H9 (cell line): ENCODE results near the gene CELF3. TPM values are rescaled to one million over a fixed set of nuclear protein-coding genes. Genes with fewer than 3 reads are reported as not detected.
A peak's percentile ranks its signal among the peaks of the same experiment; 100 is the strongest.

ENCODE experiments used
- DNase-seq: peaks from one replicate; pipeline ENCODE4 v3.0.0-alpha.2; 2017
- H2AFZ ChIP-seq: one replicate; pipeline ENCODE4 v1.6.1; 2013; ENCODE audit warnings: mild to moderate bottlenecking, low read length, control low read depth, moderate library complexity
- H2AK5ac ChIP-seq: 2 replicates; pipeline ENCODE4 v1.6.1; 2013; ENCODE audit warnings: low read length, control low read depth, mixed read lengths; ENCODE audit not compliant: insufficient read length
- H2BK120ac ChIP-seq: one replicate; pipeline ENCODE4 v1.6.1; 2013; ENCODE audit warnings: low read depth, mild to moderate bottlenecking, low read length, control low read depth, inconsistent platforms; ENCODE audit not compliant: poor library complexity, severe bottlenecking
- H2BK12ac ChIP-seq: 2 replicates; pipeline ENCODE4 v1.6.1; 2013; ENCODE audit warnings: low read length, control low read depth, mixed read lengths, low read depth; ENCODE audit not compliant: insufficient read length
- H2BK15ac ChIP-seq: 2 replicates; pipeline ENCODE4 v1.6.1; 2013; ENCODE audit warnings: low read depth, low read length, control low read depth
- H2BK20ac ChIP-seq: one replicate; pipeline ENCODE4 v1.6.1; 2013; ENCODE audit warnings: low read depth, mild to moderate bottlenecking, low read length, control low read depth, inconsistent platforms; ENCODE audit not compliant: poor library complexity, severe bottlenecking
- H2BK5ac ChIP-seq: 2 replicates; pipeline ENCODE4 v1.6.1; 2013; ENCODE audit warnings: low read length, control low read depth, mixed read lengths; ENCODE audit not compliant: insufficient read length
- H3K14ac ChIP-seq: 2 replicates; pipeline ENCODE4 v1.6.1; 2013; ENCODE audit warnings: low read length, control low read depth; ENCODE audit not compliant: insufficient read depth
- H3K18ac ChIP-seq: 2 replicates; pipeline ENCODE4 v1.6.1; 2013; ENCODE audit warnings: low read depth, mild to moderate bottlenecking, mixed read lengths, low read length, control low read depth; ENCODE audit not compliant: insufficient read length
- H3K23ac ChIP-seq: 2 replicates; pipeline ENCODE4 v1.6.1; 2013; ENCODE audit warnings: low read length, control low read depth, mixed read lengths, low read depth; ENCODE audit not compliant: insufficient read length
- H3K23me2 ChIP-seq: 2 replicates; pipeline ENCODE4 v1.6.1; 2013; ENCODE audit warnings: low read depth, mild to moderate bottlenecking, mixed read lengths, low read length, control low read depth; ENCODE audit not compliant: insufficient read length, poor library complexity, severe bottlenecking
- H3K27ac ChIP-seq: 2 replicates; pipeline ENCODE4 v1.5.1; 2013; ENCODE audit warnings: low read length, control low read depth, mixed read lengths, low read depth; ENCODE audit not compliant: insufficient read length
- H3K27me3 ChIP-seq: 2 replicates; pipeline ENCODE4 v1.6.1; 2013; ENCODE audit warnings: low read length, control low read depth, inconsistent platforms; ENCODE audit not compliant: insufficient read depth
- H3K4ac ChIP-seq: 2 replicates; pipeline ENCODE4 v1.6.1; 2013; ENCODE audit warnings: low read depth, mild to moderate bottlenecking, control low read depth, inconsistent platforms, low read length, moderate library complexity
- H3K4me1 ChIP-seq: 2 replicates; pipeline ENCODE4 v1.6.1; 2013; ENCODE audit warnings: low read length, control low read depth, inconsistent platforms; ENCODE audit not compliant: insufficient read depth
- H3K4me2 ChIP-seq: 2 replicates; pipeline ENCODE4 v1.6.1; 2013; ENCODE audit warnings: low read length, control low read depth, mixed read lengths; ENCODE audit not compliant: insufficient read length, insufficient read depth
- H3K56ac ChIP-seq: 2 replicates; pipeline ENCODE4 v1.6.1; 2013; ENCODE audit warnings: low read depth, mild to moderate bottlenecking, mixed read lengths, low read length, control low read depth; ENCODE audit not compliant: insufficient read length
- H3K79me1 ChIP-seq: 2 replicates; pipeline ENCODE4 v1.6.1; 2013; ENCODE audit warnings: low read depth, mild to moderate bottlenecking, moderate library complexity, low read length, control low read depth, inconsistent platforms; ENCODE audit not compliant: insufficient read depth, poor library complexity, severe bottlenecking
- H3K79me2 ChIP-seq: 2 replicates; pipeline ENCODE4 v1.6.1; 2013; ENCODE audit warnings: low read length, control low read depth, inconsistent platforms; ENCODE audit not compliant: insufficient read depth
- H3K9ac ChIP-seq: 2 replicates; pipeline ENCODE4 v1.6.1; 2013; ENCODE audit warnings: low read length, control low read depth, mixed read lengths; ENCODE audit not compliant: insufficient read length; ENCODE audit errors: extremely low read depth
- H3K9me3 ChIP-seq: one replicate; pipeline ENCODE4 v1.6.1; 2013; ENCODE audit warnings: low read depth, low read length, inconsistent platforms; ENCODE audit not compliant: control insufficient read depth
- H3T11ph ChIP-seq: one replicate; pipeline ENCODE4 v1.6.1; 2013; ENCODE audit warnings: mild to moderate bottlenecking, low read length, control low read depth, inconsistent platforms
- H4K20me1 ChIP-seq: one replicate; pipeline ENCODE4 v1.6.1; 2013; ENCODE audit not compliant: control insufficient read depth, insufficient read length, insufficient read depth
- H4K5ac ChIP-seq: 2 replicates; pipeline ENCODE4 v1.6.1; 2013; ENCODE audit warnings: low read depth, mild to moderate bottlenecking, mixed read lengths, low read length, control low read depth; ENCODE audit not compliant: insufficient read length
- H4K8ac ChIP-seq: replicated peaks from 2 replicates; pipeline ENCODE4 v1.6.1; 2013; ENCODE audit warnings: low read length, control low read depth, mixed read lengths, low read depth; ENCODE audit not compliant: insufficient read length
- H4K91ac ChIP-seq: 2 replicates; pipeline ENCODE4 v1.6.1; 2013; ENCODE audit warnings: low read depth, mild to moderate bottlenecking, moderate library complexity, mixed read lengths, low read length, control low read depth; ENCODE audit not compliant: insufficient read length
- H3K27ac Mint-ChIP-seq, 3 experiments: 2 replicates in 2 of 3; 3 replicates in 1 of 3; pipeline ENCODE4 v1.8.0; 2020 to 2021; ENCODE audit warnings: mixed read lengths in 3 of 3, mild to moderate bottlenecking in 1 of 3, moderate library complexity in 1 of 3
- H3K27me3 Mint-ChIP-seq: 2 replicates; pipeline ENCODE4 v1.8.0; 2021; ENCODE audit warnings: low read depth, mild to moderate bottlenecking, moderate library complexity, mixed read lengths
- H3K36me3 Mint-ChIP-seq, 3 experiments: 2 replicates in 2 of 3; 3 replicates in 1 of 3; pipeline ENCODE4 v1.8.0; 2020 to 2021; ENCODE audit warnings: low read depth in 3 of 3, mixed read lengths in 3 of 3; ENCODE audit not compliant: insufficient read depth in 1 of 3
- H3K4me1 Mint-ChIP-seq, 2 experiments: 2 replicates each; pipeline ENCODE4 v1.8.0; 2020; ENCODE audit warnings: mixed read lengths in 2 of 2
- H3K4me3 Mint-ChIP-seq, 2 experiments: 2 replicates in 1 of 2; 3 replicates in 1 of 2; pipeline ENCODE4 v1.8.0; 2020 to 2021; ENCODE audit warnings: mild to moderate bottlenecking in 2 of 2, mixed read lengths in 2 of 2, moderate library complexity in 1 of 2
- H3K9me3 Mint-ChIP-seq, 2 experiments: 2 replicates in 1 of 2; 3 replicates in 1 of 2; pipeline ENCODE4 v1.8.0; 2020; ENCODE audit warnings: mild to moderate bottlenecking in 2 of 2, mixed read lengths in 2 of 2, moderate library complexity in 1 of 2
- CTCF ChIP-seq: fragments of 200-600 bp; sonication (generic); conservative IDR thresholded peaks from 3 replicates; pipeline ENCODE4 v1.8.0; 2021; ENCODE audit warnings: antibody characterized with exemption, mild to moderate bottlenecking
- WGBS: extraction: QIAGEN DNeasy Blood & Tissue Kit; methylation state at CpG from one replicate; pipeline ENCODE4 v1.1.7; 2013; ENCODE audit warnings: missing lambda C conversion rate, low lambda C conversion rate, mixed read lengths; ENCODE audit not compliant: insufficient read length; ENCODE audit errors: extremely low coverage; 5-methylcytosine and 5-hydroxymethylcytosine counted together
- total RNA-seq: library from RNA; stranded (reverse); gene quantifications from 2 replicates; pipeline ENCODE4 v1.2.1, GENCODE V29; 2021

Gene CELF3
- total RNA-seq, 1 experiment from 2014 or later: 0.90 TPM

GRCh38 chr1:151705753-151706463 is 10.7 kb downstream of the CELF3 start:
- no peak overlapping the region for H3K56ac ChIP-seq
- no peak overlapping the region for H4K91ac ChIP-seq
- Mint-ChIP-seq H3K4me1 (peaks cover 7 to 17% of the 10 kb centered on the region in 2 experiments), H3K36me3 (peaks cover 0 to 6% (median 2%) of the 10 kb centered on the region in 3 experiments; a peak in 5 of 7 replicates), H3K27me3 (no peaks in the 10 kb centered on the region), H3K4me3 (no peak overlapping the region), H3K9me3 (no peaks in the 10 kb centered on the region), H3K27ac (peak overlapping the region in 1 of 3 experiments; percentile 32; a peak in 1 of 7 replicates)
- H3K23ac ChIP-seq: no peak overlapping the region
- no peak overlapping the region for H2AFZ ChIP-seq
- no peak overlapping the region for H2BK20ac ChIP-seq
- no peak overlapping the region for H2AK5ac ChIP-seq
- H3K18ac ChIP-seq: no peak overlapping the region
- H4K20me1 ChIP-seq: no peaks in the 10 kb centered on the region
- DNase-seq: no peak
- H2BK120ac ChIP-seq: no peak overlapping the region
- no peak overlapping the region for H4K8ac ChIP-seq
- no peaks in the 10 kb centered on the region for H3K23me2 ChIP-seq
- H3K4me1 ChIP-seq: no peaks in the 10 kb centered on the region
- H2BK5ac ChIP-seq: no peak overlapping the region
- no peak overlapping the region for H3T11ph ChIP-seq
- H3K9me3 ChIP-seq: no peaks in the 10 kb centered on the region
- no peaks in the 10 kb centered on the region for H3K27me3 ChIP-seq
- H3K14ac ChIP-seq: no peak overlapping the region
- no peak overlapping the region for H3K4ac ChIP-seq
- no peak overlapping the region for H3K9ac ChIP-seq
- H3K79me1 ChIP-seq: no peaks in the 10 kb centered on the region
- no peak overlapping the region for H3K4me2 ChIP-seq
- no peak overlapping the region for H2BK12ac ChIP-seq
- no peak overlapping the region for H4K5ac ChIP-seq
- H3K27ac ChIP-seq: no peak overlapping the region
- no peak for TF ChIP-seq CTCF
- H2BK15ac ChIP-seq: no peak overlapping the region
- no CpG with 5 or more reads among the region's 11 CpGs for WGBS
- H3K79me2 ChIP-seq: no peaks in the 10 kb centered on the region
